B cell (primary cell): ENCODE measurements around the gene CMTM6. TPM values are rescaled to one million over a fixed set of nuclear protein-coding genes. Genes with fewer than 3 reads are reported as not detected.

Source experiments
- ATAC-seq: fragments of 200-7000 bp; cut with Tn5 transposase; one replicate; pipeline ENCODE4 v1.10.0; 2021; ENCODE audit warnings: low read depth, mild to moderate bottlenecking, moderate number of reproducible peaks, moderate library complexity
- CTCF ChIA-PET: fragments of 350-600 bp; sonication (Branson Sonifier 250); formaldehyde crosslinking; loops from one replicate; lab custom pipeline; 2021; ENCODE audit warnings: antibody characterized with exemption, inconsistent platforms; lab: Charles Lee
- POLR2A ChIA-PET: fragments of 350-600 bp; sonication (Branson Sonifier 250); formaldehyde crosslinking; loops from one replicate; lab custom pipeline; 2021; ENCODE audit warnings: antibody characterized with exemption; lab: Charles Lee
- DNase-seq: peaks from one replicate; pipeline ENCODE4 v3.0.0; 2013
- H2AFZ ChIP-seq: 2 replicates; pipeline ENCODE4 v1.6.1; 2012; ENCODE audit warnings: mild to moderate bottlenecking, low read depth, low read length; ENCODE audit not compliant: insufficient read depth, poor library complexity, severe bottlenecking
- H3K27ac ChIP-seq, 2 donors: 1 replicate in 1 of 2; 2 replicates in 1 of 2; pipeline ENCODE4 v1.5.1; 2012 to 2013; ENCODE audit warnings: low read length in 2 of 2, mild to moderate bottlenecking in 2 of 2, moderate library complexity in 1 of 2
- H3K27me3 ChIP-seq, 4 experiments: fragments of 200-600 bp in 1 of 4; sonication (generic) in 1 of 4; replicated peaks in 1 of 4; 1 replicate in 2 of 4; 2 replicates in 2 of 4; pipeline versions ENCODE4 v1.6.1 to v1.7.0; 2013 to 2016; ENCODE audit warnings: low read length in 3 of 4, mild to moderate bottlenecking in 2 of 4, mixed read lengths in 1 of 4, moderate library complexity in 1 of 4; ENCODE audit not compliant: insufficient read depth in 4 of 4, control insufficient read depth in 3 of 4; ENCODE audit errors: control extremely low read depth in 1 of 4
- H3K36me3 ChIP-seq, 2 experiments: replicated peaks in 1 of 2; 1 replicate in 1 of 2; 2 replicates in 1 of 2; pipeline versions ENCODE4 v1.6.1 to v1.7.1; 2013; ENCODE audit warnings: low read length in 1 of 2; ENCODE audit not compliant: insufficient read depth in 2 of 2, control insufficient read depth in 1 of 2; ENCODE audit errors: control extremely low read depth in 1 of 2, extremely low read depth in 1 of 2
- H3K4me1 ChIP-seq, 2 donors: fragments of 200-600 bp in 1 of 2; sonication (generic) in 1 of 2; 1 replicate in 1 of 2; 2 replicates in 1 of 2; pipeline versions ENCODE4 v1.5.1 to v1.6.1; 2013 to 2017; ENCODE audit warnings: low read length in 2 of 2; ENCODE audit not compliant: control insufficient read depth in 2 of 2, insufficient read depth in 2 of 2
- H3K4me2 ChIP-seq: replicated peaks from 2 replicates; pipeline ENCODE3; 2012; ENCODE audit warnings: mild to moderate bottlenecking, low read depth, low read length; ENCODE audit not compliant: poor library complexity, severe bottlenecking
- H3K4me3 ChIP-seq, 5 experiments: fragments of 200-600 bp in 1 of 5; sonication (generic) in 1 of 5; 1 replicate in 3 of 5; 2 replicates in 2 of 5; pipeline versions ENCODE4 v1.5.1 to v1.7.0; 2011 to 2016; ENCODE audit warnings: low read length in 4 of 5, mild to moderate bottlenecking in 4 of 5, low read depth in 2 of 5, control low read depth in 1 of 5, moderate library complexity in 1 of 5; ENCODE audit not compliant: insufficient read depth in 1 of 5; ENCODE audit errors: control extremely low read depth in 1 of 5, extremely low read depth in 1 of 5
- H3K79me2 ChIP-seq: fragments of 200-600 bp; sonication (generic); one replicate; pipeline ENCODE4 v1.6.0; 2016; ENCODE audit warnings: low read length; ENCODE audit not compliant: control insufficient read depth, insufficient read depth
- H3K9ac ChIP-seq: fragments of 200-600 bp; sonication (generic); 2 replicates; pipeline ENCODE4 v1.6.1; 2017; ENCODE audit warnings: mild to moderate bottlenecking, low read length, moderate library complexity
- H3K9me3 ChIP-seq, 3 donors: one replicate each; pipeline versions ENCODE4 v1.6.1 to v1.7.1; 2013; ENCODE audit warnings: low read length in 2 of 3; ENCODE audit not compliant: control insufficient read depth in 2 of 3, insufficient read depth in 1 of 3; ENCODE audit errors: control extremely low read depth in 1 of 3
- H4K20me1 ChIP-seq: 2 replicates; pipeline ENCODE4 v1.6.0; 2012; ENCODE audit warnings: mild to moderate bottlenecking, low read length; ENCODE audit not compliant: insufficient read depth, control insufficient read depth, poor library complexity, severe bottlenecking
- H3K27ac Mint-ChIP-seq: one replicate; pipeline ENCODE4 v1.8.0; 2021; ENCODE audit warnings: mixed read lengths
- H3K27me3 Mint-ChIP-seq: one replicate; pipeline ENCODE4 v1.8.0; 2021; ENCODE audit warnings: mixed read lengths
- H3K4me1 Mint-ChIP-seq: one replicate; pipeline ENCODE4 v1.8.0; 2021; ENCODE audit warnings: mixed read lengths
- H3K4me3 Mint-ChIP-seq: one replicate; pipeline ENCODE4 v1.8.0; 2021; ENCODE audit warnings: mixed read lengths
- H3K9me3 Mint-ChIP-seq: one replicate; pipeline ENCODE4 v1.8.0; 2022; ENCODE audit warnings: mixed read lengths; ENCODE audit not compliant: insufficient read depth
- CTCF ChIP-seq: fragments of 200-600 bp; IDR thresholded peaks from one replicate; pipeline ENCODE4 v1.8.0; 2022; ENCODE audit warnings: antibody characterized with exemption, mild to moderate bottlenecking
- EZH2 ChIP-seq: IDR thresholded peaks from 2 replicates; pipeline ENCODE4 v1.6.1; 2012; ENCODE audit warnings: borderline replicate concordance, low read depth, mild to moderate bottlenecking, moderate library complexity, low read length; ENCODE audit not compliant: insufficient read depth, poor library complexity, severe bottlenecking
- WGBS: methylation state at CpG from one replicate; pipeline ENCODE4 v1.1.5; 2013; ENCODE audit warnings: missing lambda C conversion rate; ENCODE audit not compliant: insufficient coverage; 5-methylcytosine and 5-hydroxymethylcytosine counted together
- intact Hi-C: fragments of 100-400 bp; cut with micrococcal nuclease; formaldehyde crosslinking; loops from one replicate; pipeline ENCODE4 v1.10.0; 2022
- polyA plus RNA-seq: library from polyadenylated mRNA; depleted of rRNA; stranded (reverse); fragments of >200 nt; gene quantifications from 2 replicates; pipeline ENCODE4 v1.2.3, GENCODE V29; 2012
- total RNA-seq, 2 donors: library from RNA; stranded (reverse); fragments of 120-200 nt in 1 of 2; gene quantifications; 1 replicate in 1 of 2; 2 replicates in 1 of 2; pipeline versions ENCODE4 v1.2.3 to v1.2.4, GENCODE V29; 2013 to 2022

CMTM6 gene
- total and polyA plus RNA-seq, 2 donors (not counting 1 experiment from before 2014, with no cell fraction given): 19.2 to 66.3 TPM

- no peak for DNase-seq
- Histone ChIP-seq H4K20me1 (no peaks in the 10 kb centered on the region), H3K4me3 (no peak overlapping the region), H3K4me2 (no peak overlapping the region), H3K9ac (no peak overlapping the region), H3K4me1 (peaks cover 39 to 56% of the 10 kb centered on the region in 2 donors), H2AFZ (no peak overlapping the region), H3K27me3 (no peaks in the 10 kb centered on the region), H3K79me2 (peaks cover 73% of the 10 kb centered on the region), H3K36me3 (peaks cover 0 to 46% of the 10 kb centered on the region in 2 experiments), H3K9me3 (no peaks in the 10 kb centered on the region), H3K27ac (peak overlapping the region in 1 of 2 donors; percentile 24)
- intact Hi-C loops: no loop called here
- CTCF ChIA-PET: interaction anchor here (1.4 to 5.6 kb wide), 3 partner anchors 14 to 80 kb away, joined by 5 to 67 read pairs (median 46); no protein-coding TSS in a partner anchor
- ATAC-seq: no peak
- H3K4me3 Mint-ChIP-seq: no peak overlapping the region
- H3K9me3 Mint-ChIP-seq: no peaks in the 10 kb centered on the region
- TF ChIP-seq EZH2 (no peak), CTCF (no peak)
- H3K27me3 Mint-ChIP-seq: no peaks in the 10 kb centered on the region
- 91% methylated on average over 5 of the region's 6 CpGs for WGBS
- POLR2A ChIA-PET: interaction anchor here (1.2 kb wide), 1 partner anchor 34 kb away, joined by 3 read pairs; no protein-coding TSS in a partner anchor
- H3K4me1 Mint-ChIP-seq: peaks cover 53% of the 10 kb centered on the region
- H3K27ac Mint-ChIP-seq: no peak overlapping the region
Measured at GRCh38 chr3:32454111-32454510, 48.5 kb downstream of the CMTM6 start.

GRCh38 chr3:32453346-32453745 lies 49.3 kb downstream of the CMTM6 start:
- Histone ChIP-seq H3K79me2 (peaks cover 79% of the 10 kb centered on the region), H3K4me3 (no peak overlapping the region), H2AFZ (no peak overlapping the region), H3K4me1 (peaks cover 34 to 48% of the 10 kb centered on the region in 2 donors), H3K36me3 (peaks cover under 1 to 53% of the 10 kb centered on the region in 2 experiments), H3K27me3 (no peaks in the 10 kb centered on the region), H3K4me2 (no peak overlapping the region), H3K9ac (no peak overlapping the region), H3K27ac (no peak overlapping the region), H4K20me1 (no peaks in the 10 kb centered on the region), H3K9me3 (no peaks in the 10 kb centered on the region)
- no peak overlapping the region for H3K27ac Mint-ChIP-seq
- DNase-seq (no peak), ATAC-seq (no peak)
- peaks cover 53% of the 10 kb centered on the region for H3K4me1 Mint-ChIP-seq
- H3K4me3 Mint-ChIP-seq: no peak overlapping the region
- H3K27me3 Mint-ChIP-seq: no peaks in the 10 kb centered on the region
- 100% methylated on average over 4 of the region's 5 CpGs for WGBS
- TF ChIP-seq EZH2: no peak
- TF ChIP-seq CTCF: no peak
- ChIA-PET POLR2A (no interaction called here), CTCF (interaction anchor here (5.6 kb wide), 1 partner anchor 14 kb away, joined by 46 read pairs; no protein-coding TSS in a partner anchor)
- no peaks in the 10 kb centered on the region for H3K9me3 Mint-ChIP-seq
- intact Hi-C loops: no loop called here
